ENCODE measurements around the gene DIO3. TPM values are rescaled to one million over a fixed set of nuclear protein-coding genes. Genes with fewer than 3 reads are reported as not detected.

The DIO3 gene
- total RNA-seq, 1 experiment from 2014 or later = not detected

DNA sequence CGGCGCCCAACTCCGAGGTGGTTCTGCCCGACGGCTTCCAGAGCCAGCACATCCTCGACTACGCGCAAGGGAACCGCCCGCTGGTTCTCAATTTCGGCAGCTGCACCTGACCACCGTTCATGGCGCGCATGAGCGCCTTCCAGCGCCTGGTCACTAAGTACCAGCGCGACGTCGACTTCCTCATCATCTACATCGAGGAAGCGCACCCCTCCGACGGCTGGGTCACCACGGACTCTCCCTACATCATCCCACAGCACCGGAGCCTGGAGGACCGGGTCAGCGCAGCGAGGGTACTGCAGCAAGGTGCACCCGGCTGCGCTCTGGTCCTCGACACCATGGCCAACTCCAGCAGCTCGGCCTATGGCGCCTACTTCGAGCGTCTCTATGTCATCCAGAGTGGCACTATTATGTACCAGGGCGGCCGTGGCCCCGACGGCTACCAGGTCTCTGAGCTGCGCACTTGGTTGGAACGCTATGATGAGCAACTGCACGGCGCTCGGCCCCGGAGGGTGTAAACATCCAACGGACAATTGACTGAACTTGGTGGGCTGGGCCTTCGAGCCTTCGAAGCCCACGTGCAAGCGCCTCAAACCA, 699 bp downstream of the DIO3 start:
- H2BK15ac ChIP-seq (ENCODE audit: low read depth, low read length) = no peak overlapping the region
- no peak overlapping the region for H3K14ac ChIP-seq (ENCODE audit: insufficient read depth, low read length)
- no peak overlapping the region for H4K8ac ChIP-seq (replicated peaks; ENCODE audit: insufficient read length, low read depth, low read length)
- H3K4me1 ChIP-seq (ENCODE audit: insufficient read depth, low read length) = no peaks in the 10 kb centered on the region
- peaks cover 11% of the 10 kb centered on the region for H3K23me2 ChIP-seq (ENCODE audit: insufficient read length, low read depth, low read length, poor library complexity, severe bottlenecking)
- H2AFZ ChIP-seq (ENCODE audit: low read length) = no peak overlapping the region
- peak overlapping the region in 1 of 3 experiments; percentile 51; a peak in 1 of 7 replicates for H3K27ac Mint-ChIP-seq
- peaks cover 2% of the 10 kb centered on the region for H4K20me1 ChIP-seq (ENCODE audit: control insufficient read depth, insufficient read depth, insufficient read length)
- no peak overlapping the region for H2BK120ac ChIP-seq (ENCODE audit: low read depth, low read length, poor library complexity, severe bottlenecking)
- peaks cover 19 to 21% of the 10 kb centered on the region in 2 experiments for H3K9me3 Mint-ChIP-seq
- H3K4me1 Mint-ChIP-seq = peaks cover 15 to 30% of the 10 kb centered on the region in 2 experiments
- no peak overlapping the region for H3K56ac ChIP-seq (ENCODE audit: insufficient read length, low read depth, low read length)
- H3K23ac ChIP-seq (ENCODE audit: insufficient read length, low read depth, low read length) = no peak overlapping the region
- H3K79me2 ChIP-seq (ENCODE audit: insufficient read depth, low read length) = no peaks in the 10 kb centered on the region
- no peak for DNase-seq
- no peak overlapping the region for H2AK5ac ChIP-seq (ENCODE audit: insufficient read length, low read length)
- TF ChIP-seq, protein P1, sequence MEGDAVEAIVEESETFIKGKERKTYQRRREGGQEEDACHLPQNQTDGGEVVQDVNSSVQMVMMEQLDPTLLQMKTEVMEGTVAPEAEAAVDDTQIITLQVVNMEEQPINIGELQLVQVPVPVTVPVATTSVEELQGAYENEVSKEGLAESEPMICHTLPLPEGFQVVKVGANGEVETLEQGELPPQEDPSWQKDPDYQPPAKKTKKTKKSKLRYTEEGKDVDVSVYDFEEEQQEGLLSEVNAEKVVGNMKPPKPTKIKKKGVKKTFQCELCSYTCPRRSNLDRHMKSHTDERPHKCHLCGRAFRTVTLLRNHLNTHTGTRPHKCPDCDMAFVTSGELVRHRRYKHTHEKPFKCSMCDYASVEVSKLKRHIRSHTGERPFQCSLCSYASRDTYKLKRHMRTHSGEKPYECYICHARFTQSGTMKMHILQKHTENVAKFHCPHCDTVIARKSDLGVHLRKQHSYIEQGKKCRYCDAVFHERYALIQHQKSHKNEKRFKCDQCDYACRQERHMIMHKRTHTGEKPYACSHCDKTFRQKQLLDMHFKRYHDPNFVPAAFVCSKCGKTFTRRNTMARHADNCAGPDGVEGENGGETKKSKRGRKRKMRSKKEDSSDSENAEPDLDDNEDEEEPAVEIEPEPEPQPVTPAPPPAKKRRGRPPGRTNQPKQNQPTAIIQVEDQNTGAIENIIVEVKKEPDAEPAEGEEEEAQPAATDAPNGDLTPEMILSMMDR (conservative IDR thresholded peaks at IDR 0.05) = no peak
- no peak overlapping the region for H3T11ph ChIP-seq (ENCODE audit: low read length)
- H3K4ac ChIP-seq (ENCODE audit: low read depth, low read length) = no peak overlapping the region
- no peak overlapping the region for H3K27ac ChIP-seq (ENCODE audit: insufficient read length, low read depth, low read length)
- WGBS (ENCODE audit: extremely low coverage, insufficient read length, low lambda C conversion rate) = no CpG with 5 or more reads among the region's 51 CpGs
- H3K9ac ChIP-seq (ENCODE audit: extremely low read depth, insufficient read length, low read length) = no peak overlapping the region
- H3K18ac ChIP-seq (ENCODE audit: insufficient read length, low read depth, low read length) = no peak overlapping the region
- H3K4me2 ChIP-seq (ENCODE audit: insufficient read depth, insufficient read length, low read length) = no peak overlapping the region
- no peak overlapping the region for H2BK20ac ChIP-seq (ENCODE audit: low read depth, low read length, poor library complexity, severe bottlenecking)
- no peak overlapping the region for H2BK12ac ChIP-seq (ENCODE audit: insufficient read length, low read depth, low read length)
- no peak overlapping the region for H4K5ac ChIP-seq (ENCODE audit: insufficient read length, low read depth, low read length)
- peaks cover 10% of the 10 kb centered on the region for H3K9me3 ChIP-seq (ENCODE audit: control insufficient read depth, low read depth, low read length)
- peaks cover 4 to 9% (median 7%) of the 10 kb centered on the region in 3 experiments; a peak in 6 of 7 replicates for H3K36me3 Mint-ChIP-seq (ENCODE audit: insufficient read depth in 1 of 3, low read depth in 3 of 3)
- H3K79me1 ChIP-seq (ENCODE audit: insufficient read depth, low read depth, low read length, poor library complexity, severe bottlenecking) = no peaks in the 10 kb centered on the region
- H3K27me3 Mint-ChIP-seq (ENCODE audit: low read depth) = peaks cover 91% of the 10 kb centered on the region
- no peak overlapping the region for H2BK5ac ChIP-seq (ENCODE audit: insufficient read length, low read length)
- peaks cover 81% of the 10 kb centered on the region for H3K27me3 ChIP-seq (ENCODE audit: insufficient read depth, low read length)
- H3K4me3 Mint-ChIP-seq = peak overlapping the region in 1 of 2 experiments; percentile 71; a peak in 3 of 5 replicates
- no peak overlapping the region for H4K91ac ChIP-seq (ENCODE audit: insufficient read length, low read depth, low read length)

Data from H9 (cell line).